Measurements from ENCODE around the gene PPARD.

PPARD gene

DNA sequence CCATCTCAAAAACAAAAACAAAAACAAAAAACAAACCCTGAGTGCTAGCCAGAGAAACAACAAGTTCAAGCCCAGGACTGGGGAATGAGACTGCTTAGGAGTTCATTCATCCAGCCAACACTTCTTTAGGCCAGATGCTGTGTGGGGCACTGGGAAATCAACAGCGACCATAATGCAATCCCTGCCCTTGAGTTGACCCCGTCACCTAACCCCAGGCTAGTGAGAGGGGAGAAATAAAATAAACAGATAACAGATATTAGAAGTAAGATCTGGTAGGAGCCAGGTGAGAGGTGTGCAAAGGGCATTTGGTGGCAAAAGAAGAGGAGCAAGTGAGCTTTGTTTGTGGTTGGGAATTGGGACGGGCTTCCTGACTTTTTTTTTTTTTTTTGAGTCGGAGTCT, 120.9 kb downstream of the PPARD start:
- H3K4me3 ChIP-seq (ENCODE audit: low read depth, low read length), result no peak overlapping the region
- TF ChIP-seq MYC (IDR thresholded peaks at IDR 0.05; ENCODE audit: low read depth, low read length) (no peak), POLR2A (IDR thresholded peaks at IDR 0.05; ENCODE audit: extremely low read depth, insufficient read length) (no peak)
- TF ChIP-seq, protein P1, sequence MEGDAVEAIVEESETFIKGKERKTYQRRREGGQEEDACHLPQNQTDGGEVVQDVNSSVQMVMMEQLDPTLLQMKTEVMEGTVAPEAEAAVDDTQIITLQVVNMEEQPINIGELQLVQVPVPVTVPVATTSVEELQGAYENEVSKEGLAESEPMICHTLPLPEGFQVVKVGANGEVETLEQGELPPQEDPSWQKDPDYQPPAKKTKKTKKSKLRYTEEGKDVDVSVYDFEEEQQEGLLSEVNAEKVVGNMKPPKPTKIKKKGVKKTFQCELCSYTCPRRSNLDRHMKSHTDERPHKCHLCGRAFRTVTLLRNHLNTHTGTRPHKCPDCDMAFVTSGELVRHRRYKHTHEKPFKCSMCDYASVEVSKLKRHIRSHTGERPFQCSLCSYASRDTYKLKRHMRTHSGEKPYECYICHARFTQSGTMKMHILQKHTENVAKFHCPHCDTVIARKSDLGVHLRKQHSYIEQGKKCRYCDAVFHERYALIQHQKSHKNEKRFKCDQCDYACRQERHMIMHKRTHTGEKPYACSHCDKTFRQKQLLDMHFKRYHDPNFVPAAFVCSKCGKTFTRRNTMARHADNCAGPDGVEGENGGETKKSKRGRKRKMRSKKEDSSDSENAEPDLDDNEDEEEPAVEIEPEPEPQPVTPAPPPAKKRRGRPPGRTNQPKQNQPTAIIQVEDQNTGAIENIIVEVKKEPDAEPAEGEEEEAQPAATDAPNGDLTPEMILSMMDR (IDR thresholded peaks at IDR 0.05; ENCODE audit: low read depth, low read length), result no peak
- TF ChIP-seq, protein P2, sequence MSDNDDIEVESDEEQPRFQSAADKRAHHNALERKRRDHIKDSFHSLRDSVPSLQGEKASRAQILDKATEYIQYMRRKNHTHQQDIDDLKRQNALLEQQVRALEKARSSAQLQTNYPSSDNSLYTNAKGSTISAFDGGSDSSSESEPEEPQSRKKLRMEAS (IDR thresholded peaks at IDR 0.05; ENCODE audit: low read depth, low read length), result no peak
- DNase-seq (ENCODE audit: low read depth), result no peak

DNA sequence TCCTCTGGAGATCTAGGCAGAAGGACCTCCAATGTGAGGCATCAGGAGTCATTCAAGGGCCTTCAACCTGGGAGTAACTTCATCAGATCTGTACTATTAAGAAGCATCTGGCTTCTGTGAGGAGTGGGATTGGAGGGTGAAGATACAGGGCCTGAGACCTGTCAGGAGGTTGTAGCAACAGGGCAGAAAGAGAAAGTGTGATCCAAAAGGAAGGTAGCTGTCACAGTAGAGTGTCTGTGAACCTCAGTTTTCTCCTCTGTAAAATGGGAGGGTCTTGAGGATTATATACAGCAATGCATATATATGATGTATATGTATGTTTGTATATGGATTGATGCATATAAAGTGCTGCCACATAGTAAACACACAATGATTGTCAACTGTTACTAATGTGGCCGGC, 123.3 kb downstream of the PPARD start:
- no peak for DNase-seq (ENCODE audit: low read depth)

DNA sequence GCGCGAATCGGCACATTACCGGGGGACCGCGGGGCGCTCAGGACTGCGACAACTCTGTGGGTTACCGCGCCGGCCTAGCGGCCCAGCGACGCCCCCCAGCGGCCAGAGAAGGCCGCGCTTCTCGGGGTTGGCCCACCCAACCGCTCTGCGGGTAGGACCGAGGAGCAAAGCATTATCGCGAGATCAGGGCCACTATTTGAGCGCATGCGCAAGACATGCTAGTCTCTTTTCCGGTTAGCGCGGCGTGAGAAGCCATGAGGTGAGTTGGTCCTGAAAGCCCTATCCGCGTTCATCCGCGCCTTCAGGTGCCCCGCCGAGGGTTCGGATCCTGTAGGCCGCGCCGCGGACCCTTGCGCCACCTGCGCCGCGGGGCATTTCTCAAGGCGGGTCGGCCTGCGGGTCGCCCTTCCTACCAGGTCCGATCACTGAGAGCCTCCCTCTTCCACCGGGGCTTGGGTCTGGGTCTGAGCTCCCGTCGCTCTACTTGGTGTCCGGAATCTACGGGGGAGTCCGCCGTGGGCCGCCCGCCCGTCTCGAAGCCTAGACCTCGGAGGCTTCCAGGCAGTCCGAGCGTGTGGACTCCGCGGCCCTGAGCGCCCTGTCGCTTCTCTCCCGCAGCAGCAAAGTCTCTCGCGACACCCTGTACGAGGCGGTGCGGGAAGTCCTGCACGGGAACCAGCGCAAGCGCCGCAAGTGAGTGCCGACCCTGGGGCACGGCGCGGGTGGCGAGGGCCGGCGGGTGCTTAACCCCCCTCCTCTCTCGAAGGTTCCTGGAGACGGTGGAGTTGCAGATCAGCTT, 126.0 kb downstream of the PPARD start, which contains the start of gene RPL10A:
RPL10A (plus strand) TSS at position 221 of the 799 bp plus-strand sequence; CDS start at position 255, 34 bp downstream.
- peak; percentile 97 for DNase-seq (ENCODE audit: low read depth)
- peak within 1 kb of the TSS; percentile 77 for H3K4me3 ChIP-seq (ENCODE audit: low read depth, low read length)
- TF ChIP-seq MYC (IDR thresholded peaks at IDR 0.05; ENCODE audit: low read depth, low read length), result peak; percentile 100
- peak; percentile 100 for TF ChIP-seq POLR2A (IDR thresholded peaks at IDR 0.05; ENCODE audit: extremely low read depth, insufficient read length)
- TF ChIP-seq, protein P1 (IDR thresholded peaks at IDR 0.05; ENCODE audit: low read depth, low read length), result peak; percentile 96
- TF ChIP-seq, protein P2 (IDR thresholded peaks at IDR 0.05; ENCODE audit: low read depth, low read length), result peak; percentile 95

More for the DNA sequence above, 123.3 kb downstream of the PPARD start:
- no peak overlapping the region for H3K4me3 ChIP-seq (ENCODE audit: low read depth, low read length)
- TF ChIP-seq, protein P2 (IDR thresholded peaks at IDR 0.05; ENCODE audit: low read depth, low read length), result no peak
- TF ChIP-seq POLR2A (IDR thresholded peaks at IDR 0.05; ENCODE audit: extremely low read depth, insufficient read length) (no peak), MYC (IDR thresholded peaks at IDR 0.05; ENCODE audit: low read depth, low read length) (no peak)
- TF ChIP-seq, protein P1 (IDR thresholded peaks at IDR 0.05; ENCODE audit: low read depth, low read length), result no peak

DNA sequence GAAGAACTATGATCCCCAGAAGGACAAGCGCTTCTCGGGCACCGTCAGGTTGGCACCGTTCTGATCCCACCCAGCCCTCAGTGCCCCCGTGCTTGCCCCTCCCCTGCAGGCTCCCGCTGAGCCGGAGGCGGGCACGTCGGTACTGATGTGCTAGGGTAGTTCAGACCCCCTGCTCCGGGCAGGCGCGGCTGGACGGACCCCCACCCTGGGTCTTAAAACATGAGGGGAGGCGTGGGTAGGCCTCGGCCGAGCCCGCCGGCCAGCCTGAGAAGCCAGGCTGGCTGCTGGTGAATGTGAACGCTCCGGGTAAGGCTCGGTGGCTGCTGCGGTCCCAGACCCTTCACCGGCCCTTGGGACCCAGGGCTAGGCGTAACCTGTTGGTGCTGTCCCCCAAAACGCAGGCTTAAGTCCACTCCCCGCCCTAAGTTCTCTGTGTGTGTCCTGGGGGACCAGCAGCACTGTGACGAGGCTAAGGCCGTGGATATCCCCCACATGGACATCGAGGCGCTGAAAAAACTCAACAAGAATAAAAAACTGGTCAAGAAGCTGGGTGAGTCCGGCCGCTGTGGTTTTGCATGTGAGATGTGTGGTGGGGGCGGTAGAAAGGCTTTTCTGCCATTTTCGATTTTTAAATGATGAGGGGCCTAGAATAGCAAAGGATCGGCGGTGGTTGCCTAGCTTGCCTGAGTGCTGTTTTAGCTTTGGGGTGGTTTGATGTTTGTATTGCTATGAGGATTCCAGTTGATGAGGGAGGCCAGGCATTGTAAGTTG, 126.8 kb downstream of the PPARD start:
- peak overlapping the region; percentile 77 for H3K4me3 ChIP-seq (ENCODE audit: low read depth, low read length)
- TF ChIP-seq, protein P2 (IDR thresholded peaks at IDR 0.05; ENCODE audit: low read depth, low read length), result no peak
- no peak for TF ChIP-seq MYC (IDR thresholded peaks at IDR 0.05; ENCODE audit: low read depth, low read length)
- TF ChIP-seq, protein P1 (IDR thresholded peaks at IDR 0.05; ENCODE audit: low read depth, low read length), result no peak
- no peak for TF ChIP-seq POLR2A (IDR thresholded peaks at IDR 0.05; ENCODE audit: extremely low read depth, insufficient read length)
- DNase-seq (ENCODE audit: low read depth), result peak; percentile 50

DNA sequence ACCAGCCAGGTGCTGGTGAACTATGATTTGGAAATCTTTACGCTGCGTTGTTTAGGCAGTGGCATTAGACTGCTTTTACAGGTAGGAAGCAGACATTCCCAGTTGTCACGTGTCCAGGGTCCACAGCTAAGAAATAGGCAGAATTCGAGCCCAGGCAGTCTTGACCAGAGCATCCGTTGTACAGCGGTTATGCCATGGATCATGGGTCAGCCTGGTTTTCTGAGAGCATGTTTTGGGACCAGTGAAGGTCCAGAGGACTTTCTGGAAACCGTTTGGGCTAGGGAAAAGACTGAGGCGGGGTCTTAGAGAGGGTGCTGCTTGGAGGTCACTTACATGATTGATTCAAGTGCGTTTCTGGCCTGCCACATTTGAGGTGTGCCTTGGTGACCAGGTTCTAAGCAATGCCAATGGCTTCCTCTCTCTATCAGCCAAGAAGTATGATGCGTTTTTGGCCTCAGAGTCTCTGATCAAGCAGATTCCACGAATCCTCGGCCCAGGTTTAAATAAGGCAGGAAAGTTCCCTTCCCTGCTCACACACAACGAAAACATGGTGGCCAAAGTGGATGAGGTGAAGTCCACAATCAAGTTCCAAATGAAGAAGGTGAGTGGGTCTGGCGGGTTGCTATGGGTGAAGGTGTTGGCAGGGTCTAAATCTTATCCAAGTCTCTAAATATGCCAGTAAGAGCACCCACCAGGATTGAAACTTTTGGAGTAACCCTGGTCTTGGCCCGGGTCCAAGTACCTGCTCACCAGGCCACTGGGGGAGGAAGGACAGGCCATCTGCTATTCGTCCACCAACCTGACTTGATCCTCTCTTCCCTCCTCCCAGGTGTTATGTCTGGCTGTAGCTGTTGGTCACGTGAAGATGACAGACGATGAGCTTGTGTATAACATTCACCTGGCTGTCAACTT, 127.6 kb downstream of the PPARD start:
- DNase-seq (ENCODE audit: low read depth), result no peak
- peak overlapping the region; percentile 77 for H3K4me3 ChIP-seq (ENCODE audit: low read depth, low read length)
- TF ChIP-seq, protein P2 (IDR thresholded peaks at IDR 0.05; ENCODE audit: low read depth, low read length), result no peak
- TF ChIP-seq POLR2A (IDR thresholded peaks at IDR 0.05; ENCODE audit: extremely low read depth, insufficient read length) (no peak), MYC (IDR thresholded peaks at IDR 0.05; ENCODE audit: low read depth, low read length) (no peak)
- TF ChIP-seq, protein P1 (IDR thresholded peaks at IDR 0.05; ENCODE audit: low read depth, low read length), result no peak
